Cortex of kidney (tissue), 1 donor: ENCODE measurements around the gene FBXW10B.
"Not testable (repeated sequence)": the region's sequence is repeated elsewhere in the genome, so short reads cannot be mapped to it uniquely, and the experiment has no call there.

ENCODE experiments used
- DNase-seq: peaks from one replicate; lab custom pipeline; 2025; lab: John Stamatoyannopoulos, UW

The FBXW10B gene

DNA sequence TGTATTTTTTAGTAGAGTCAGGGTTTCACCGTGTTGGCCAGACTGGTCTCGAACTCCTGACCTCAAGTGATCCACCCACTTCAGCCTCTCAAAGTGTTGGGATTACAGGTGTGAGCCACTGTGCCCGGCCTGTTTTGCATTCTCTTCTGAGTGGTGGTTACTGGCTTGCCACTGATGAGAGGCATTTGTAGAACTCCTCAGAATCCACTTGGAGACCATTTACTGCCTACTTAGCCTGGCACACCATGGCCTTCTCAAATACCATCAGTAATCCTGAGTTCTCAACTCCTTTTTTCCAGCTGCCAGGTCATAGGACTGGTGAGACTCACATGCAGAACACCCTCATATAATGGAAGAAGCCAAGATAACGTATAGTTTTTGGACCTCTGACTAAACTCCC is 22.5 kb upstream of the FBXW10B start:
- DNase-seq, result not testable (repeated sequence)

DNA sequence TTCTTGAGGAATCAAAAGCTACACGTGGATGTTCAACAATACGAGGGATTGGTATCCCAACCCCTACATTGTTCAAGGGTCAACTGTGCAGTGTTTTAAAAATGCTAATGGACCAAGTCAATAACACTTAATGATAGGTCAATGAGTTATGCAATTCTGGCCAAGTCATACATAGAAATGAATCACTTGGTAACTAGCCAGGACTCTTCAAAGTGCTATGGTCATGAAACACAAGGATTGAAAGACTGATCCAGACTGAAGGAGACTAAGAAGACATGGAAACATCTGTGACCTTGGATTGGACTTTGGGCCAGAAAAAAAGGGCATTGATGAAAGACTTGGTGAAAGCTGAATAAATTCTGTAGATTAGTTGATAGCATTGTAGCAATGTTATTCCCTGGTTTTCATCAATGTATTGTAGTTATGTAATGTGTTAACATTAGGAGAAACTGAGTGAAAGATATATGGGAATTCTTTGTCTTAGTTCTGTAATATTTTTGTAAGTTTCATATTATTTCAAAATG is 11.5 kb upstream of the FBXW10B start:
- not testable (repeated sequence) for DNase-seq

DNA sequence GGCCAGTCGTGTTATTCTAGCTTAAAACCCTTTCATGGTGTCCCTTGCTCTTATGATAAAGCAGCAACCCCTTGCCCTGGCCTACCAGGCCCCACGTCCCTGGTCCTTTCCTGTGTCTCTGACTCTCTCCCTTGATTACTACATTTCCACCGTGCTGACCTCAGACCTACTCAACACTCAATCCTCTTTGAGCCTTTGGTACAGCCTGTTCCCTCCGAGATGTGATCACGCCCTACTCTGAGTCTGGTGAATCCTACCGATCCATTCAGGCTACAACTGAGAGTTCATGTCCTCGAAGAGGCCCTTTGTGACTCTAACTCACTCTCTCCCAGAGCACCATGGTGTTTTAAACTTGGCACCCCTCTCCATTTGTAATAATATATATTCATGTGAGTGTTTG is 10.5 kb upstream of the FBXW10B start:
- DNase-seq, result not testable (repeated sequence)

DNA sequence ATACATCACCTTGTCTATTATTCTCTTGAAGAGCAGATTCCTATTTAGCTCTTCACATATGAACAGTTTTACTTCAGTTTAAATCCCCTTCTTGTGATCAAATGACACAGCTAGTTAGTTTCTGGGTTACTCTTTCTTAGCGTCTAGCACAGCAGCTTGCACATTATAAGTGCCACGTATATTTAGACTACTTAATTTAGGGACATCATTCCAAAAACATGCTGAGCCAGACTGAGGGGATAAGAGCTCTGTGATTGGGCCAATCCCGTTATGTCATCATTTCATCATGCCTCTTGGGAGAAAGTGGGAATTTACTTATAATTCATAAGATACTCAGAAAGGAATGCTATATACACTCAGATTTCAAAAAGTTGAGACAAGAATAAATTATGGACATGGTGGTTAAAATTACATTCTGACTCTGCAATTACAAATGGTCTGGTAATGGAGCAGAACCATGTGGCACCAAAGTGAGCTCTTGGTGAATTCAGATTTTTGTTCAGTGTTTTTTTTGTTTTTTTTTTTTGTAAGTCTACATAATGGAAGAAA is 4.2 kb upstream of the FBXW10B start:
- DNase-seq, result not testable (repeated sequence)

DNA sequence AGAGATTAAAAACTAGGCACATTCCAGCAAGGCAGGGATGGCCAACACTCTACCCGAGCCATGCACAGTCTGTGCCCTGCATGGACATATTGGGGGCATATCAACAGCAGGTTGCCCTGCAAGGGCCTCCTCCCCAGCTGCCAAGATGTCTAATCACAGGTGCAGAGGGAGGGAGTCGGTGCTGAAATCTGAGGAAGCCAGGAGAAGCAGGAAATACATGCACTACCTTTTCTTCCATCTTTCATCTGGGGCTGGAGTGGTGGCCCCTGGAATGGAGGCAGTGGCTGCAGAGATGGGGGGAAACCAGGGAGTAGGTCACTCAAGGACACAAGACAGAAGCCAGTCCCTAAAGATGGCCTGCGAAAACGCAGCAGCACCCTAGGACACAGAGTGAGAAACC is 3.8 kb upstream of the FBXW10B start:
- not testable (repeated sequence) for DNase-seq

DNA sequence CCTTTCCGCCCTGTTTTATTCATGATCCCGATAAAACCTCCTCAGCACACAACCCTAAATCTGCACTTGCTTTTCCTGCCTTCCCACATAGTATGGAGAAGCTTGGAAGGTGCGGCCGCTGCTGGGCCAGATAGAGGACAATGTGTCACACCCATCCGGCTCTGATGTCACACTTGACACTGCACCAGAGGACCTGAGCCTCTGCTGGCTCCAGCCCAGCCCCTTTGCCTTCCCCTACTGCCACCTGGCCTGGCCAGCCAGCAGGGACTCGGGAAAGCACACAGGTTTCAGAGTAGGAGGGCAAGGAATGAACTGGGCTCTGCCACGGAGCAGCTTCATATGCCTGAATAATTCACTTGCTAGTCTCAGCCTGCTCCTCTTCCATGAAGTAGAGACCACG is 2.6 kb upstream of the FBXW10B start:
- DNase-seq, result not testable (repeated sequence)

DNA sequence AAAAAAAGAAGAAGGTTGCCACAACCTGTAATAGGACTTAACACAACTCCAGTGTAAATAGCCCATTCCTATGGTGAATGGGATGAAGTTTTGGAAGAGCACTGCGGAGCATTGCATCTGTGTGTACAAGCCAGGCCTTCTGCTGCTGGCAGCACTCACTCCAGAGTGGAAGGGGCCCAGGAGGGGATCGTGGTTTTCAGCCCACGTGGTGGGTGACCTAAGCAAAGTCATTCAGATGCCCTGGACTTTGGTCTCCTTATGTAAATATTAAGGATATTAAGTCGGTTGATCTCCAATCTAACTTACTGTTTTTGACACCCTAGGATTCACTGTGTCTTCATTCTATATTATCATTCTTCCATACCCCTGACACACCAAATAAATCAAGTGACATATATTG is 2.7 kb downstream of the FBXW10B start:
- DNase-seq, result not testable (repeated sequence)

DNA sequence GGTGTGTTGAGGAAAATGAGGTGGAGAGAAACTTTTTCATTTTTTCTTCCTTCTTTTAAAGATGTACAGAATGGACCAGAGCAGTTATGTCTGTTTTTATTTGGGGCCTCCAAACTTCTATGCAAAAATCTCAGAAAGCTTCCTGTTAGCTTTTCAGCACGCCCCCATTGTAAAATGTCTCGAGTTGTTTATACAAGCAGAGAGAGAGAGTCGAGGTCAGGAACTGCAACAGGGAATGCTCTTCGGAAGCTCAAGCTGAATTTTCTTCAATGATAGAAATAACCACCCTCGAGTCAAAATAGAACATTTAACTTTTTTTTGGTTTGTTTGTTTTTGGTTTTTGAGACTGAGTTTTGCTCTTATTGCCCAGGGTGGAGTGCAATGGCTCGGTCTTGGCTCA is 3.7 kb downstream of the FBXW10B start:
- DNase-seq, result not testable (repeated sequence)

DNA sequence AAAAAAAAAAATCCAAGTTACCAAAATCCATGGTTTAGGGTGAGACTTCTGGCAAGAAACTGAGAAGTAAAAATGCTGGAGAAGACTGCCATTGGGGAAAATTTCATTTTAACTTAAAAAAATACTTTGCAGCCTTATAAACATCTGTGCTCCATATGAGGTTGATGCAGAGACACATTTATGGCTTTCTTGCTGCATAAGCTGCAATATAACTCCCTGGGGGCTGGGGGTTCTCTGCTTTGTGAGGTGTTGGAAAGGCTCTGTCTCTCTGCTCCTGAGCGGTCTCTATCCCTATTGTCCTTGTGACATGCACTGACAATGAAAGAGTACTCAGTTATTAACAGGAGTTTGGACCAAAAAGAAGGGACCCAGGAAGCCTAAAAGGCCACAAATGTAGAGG is 6.4 kb downstream of the FBXW10B start:
- DNase-seq, result not testable (repeated sequence)

DNA sequence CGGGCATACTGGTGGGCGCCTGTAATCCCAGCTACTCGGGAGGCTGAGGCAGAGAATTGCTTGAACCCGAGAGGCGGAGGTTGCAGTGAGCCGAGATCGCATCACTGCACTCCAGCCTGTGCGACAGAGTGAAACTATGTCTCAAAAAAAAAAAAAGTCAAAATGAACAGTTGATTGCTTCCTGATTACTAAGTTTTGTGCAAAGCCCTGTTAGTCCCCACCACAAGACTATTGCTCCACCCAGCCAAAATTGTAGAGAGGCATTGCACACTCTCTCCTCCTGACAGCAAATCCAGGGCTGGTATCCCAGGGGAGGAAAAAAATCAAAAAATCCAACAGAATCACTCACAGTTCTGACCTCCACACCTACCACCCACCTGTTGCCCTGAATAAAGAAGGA is 26.5 kb downstream of the FBXW10B start:
- not testable (repeated sequence) for DNase-seq

DNA sequence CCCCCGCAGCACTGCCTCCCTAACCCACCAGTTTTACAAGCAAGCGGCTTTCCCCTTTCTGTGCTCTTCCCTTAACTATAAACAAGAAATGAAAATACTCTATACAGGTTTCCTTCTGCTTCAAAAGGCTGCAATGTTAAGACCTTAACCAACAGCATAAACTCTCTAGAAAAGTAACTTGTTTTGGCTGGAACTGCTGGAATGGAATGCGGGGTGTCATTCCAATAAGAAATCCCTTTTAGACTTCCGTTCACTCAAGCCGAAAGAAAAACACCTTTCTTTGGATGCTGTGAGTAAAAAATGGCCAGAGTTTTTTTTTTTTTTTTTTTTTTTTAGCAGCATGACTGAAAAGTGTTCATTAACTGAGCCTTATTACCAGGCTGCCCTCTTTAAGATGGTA is 27.5 kb downstream of the FBXW10B start:
- not testable (repeated sequence) for DNase-seq

DNA sequence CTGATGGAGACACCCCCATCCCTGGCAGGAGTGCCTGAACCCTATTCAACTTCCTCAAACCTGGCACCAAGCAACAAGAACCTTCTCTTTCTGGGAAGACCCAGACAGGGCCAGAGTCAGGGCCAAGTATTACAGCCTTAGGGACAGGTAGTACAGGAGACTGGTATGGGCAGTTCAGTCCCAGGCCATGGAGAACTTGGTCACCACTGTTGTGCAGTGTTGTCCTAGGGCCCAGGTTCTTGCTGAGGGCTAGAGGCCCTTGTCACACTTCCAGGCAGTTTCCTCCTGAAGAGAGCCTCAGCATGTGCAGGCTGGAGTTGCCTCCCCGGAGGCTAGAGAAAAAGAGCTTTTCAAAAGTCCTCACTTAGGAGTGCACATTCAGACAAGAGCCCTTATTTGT is 28.7 kb downstream of the FBXW10B start:
- not testable (repeated sequence) for DNase-seq

DNA sequence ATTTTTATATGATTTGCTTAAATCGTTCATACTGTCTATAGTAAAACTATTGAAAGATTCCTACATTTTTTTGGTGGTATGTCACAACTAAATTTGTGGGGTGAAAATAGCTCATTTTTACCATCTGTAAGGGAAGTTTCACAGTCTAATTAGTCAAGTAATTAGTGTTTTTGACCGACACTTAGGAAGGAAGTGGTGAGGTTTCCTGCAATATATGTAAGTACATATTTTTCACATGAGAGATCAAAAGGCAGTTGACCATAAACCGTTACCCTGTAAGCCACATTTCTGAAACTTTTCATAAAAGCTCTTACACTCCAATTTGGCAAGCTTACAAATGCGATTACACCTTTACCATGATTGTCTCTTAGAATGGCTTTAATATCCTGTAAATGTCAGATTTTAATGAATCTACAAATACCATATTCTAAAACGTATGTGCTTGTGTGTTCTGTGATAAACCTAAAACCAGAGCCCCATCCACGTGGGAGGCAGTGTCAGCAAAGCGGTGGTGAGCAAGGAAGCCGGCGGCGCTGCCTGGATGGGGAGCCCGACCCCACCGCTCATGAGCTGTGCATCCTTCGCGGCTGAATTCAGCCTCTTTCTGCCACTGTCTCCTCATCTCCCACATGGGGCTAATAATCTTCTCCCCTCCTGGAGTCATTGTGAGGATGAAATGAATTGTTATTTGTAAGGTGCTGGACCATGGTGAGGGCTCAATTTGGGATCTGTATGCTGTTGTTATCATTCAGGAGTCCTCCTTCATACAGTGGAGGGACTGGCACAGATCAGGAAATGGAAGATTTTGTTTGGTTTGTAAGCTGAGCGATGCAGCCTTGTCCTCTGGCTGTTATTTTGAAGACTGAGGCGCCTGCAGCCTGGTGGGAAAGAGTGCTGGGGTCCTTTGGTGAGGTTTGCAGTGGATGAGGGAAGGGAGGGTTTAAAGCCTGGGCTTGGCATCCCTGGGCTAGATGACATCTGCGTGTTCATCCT is 29.7 kb downstream of the FBXW10B start:
- not testable (repeated sequence) for DNase-seq

DNA sequence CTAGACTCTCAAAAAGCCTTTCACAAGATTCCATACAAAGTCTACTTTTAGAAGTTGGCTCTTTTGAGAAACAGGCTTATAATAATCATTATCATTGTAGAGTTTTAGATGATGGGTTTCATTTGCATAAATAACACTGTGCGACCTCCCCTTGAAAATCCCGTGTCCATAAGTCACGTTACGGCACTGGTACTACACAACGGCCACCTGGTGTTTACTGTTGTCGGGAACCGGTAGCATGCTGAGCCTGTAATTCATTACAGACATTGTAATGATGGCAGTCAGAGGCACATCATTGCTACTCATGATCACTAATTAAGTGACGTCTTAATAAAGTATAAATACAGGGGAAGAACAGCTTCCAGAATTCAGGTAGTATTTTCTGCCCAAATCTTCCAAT is 31.5 kb downstream of the FBXW10B start:
- not testable (repeated sequence) for DNase-seq

DNA sequence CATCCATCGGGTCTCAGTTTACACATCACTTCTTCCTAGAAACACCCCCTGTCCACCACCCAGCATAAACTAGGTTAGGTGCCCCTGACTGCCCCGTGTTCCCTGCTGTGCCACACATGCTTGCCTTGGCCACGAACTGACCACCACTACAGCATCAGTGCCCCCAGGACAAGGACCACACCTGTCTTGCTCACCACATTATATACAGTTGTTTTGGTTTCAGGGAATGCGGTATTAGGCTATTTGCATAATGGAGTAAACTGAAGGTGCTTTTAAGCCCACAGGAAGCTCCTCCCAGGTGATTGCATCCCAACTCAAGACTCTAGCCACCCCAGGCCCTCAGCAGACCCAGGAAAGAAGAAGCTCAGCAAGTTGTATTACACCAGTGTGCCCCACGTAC is 36.2 kb downstream of the FBXW10B start:
- not testable (repeated sequence) for DNase-seq

DNA sequence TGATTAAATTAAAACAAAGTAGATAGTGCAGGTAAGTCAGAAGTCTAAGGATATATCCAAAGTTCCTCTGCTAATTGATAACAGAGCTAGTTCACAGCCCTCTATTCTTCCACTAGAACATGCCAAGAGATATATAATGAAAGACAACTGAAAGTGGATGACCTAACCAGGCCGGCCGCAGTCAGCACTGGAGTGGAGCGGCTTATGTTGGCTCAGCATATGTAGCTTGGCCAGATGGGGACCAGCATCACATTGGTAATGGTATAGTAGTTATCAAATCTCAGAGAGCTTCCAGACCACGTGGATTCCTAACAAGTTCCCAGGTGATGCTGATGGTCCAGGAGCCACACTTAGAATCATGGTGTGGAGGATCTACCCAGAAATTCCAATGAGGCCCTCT is 38.0 kb downstream of the FBXW10B start:
- not testable (repeated sequence) for DNase-seq

DNA sequence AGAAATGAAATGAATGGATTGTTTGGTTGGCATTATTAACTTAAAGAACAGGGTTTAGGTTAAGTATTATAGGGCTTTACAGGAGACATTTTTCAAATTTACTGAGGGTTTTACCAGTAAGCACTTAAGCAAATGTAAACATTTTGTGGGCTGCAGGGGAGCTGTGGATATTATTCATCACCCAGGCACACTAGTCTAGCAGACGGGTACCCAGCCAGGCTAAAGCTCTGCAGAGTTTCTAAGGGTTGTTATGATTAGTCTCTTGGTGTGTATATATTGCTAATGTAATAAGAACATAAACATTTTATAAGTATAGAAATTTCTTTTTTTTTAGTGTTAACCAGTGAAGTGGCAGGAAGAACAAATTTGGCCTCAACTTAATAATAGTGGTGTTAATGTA is 42.7 kb downstream of the FBXW10B start:
- DNase-seq, result not testable (repeated sequence)

DNA sequence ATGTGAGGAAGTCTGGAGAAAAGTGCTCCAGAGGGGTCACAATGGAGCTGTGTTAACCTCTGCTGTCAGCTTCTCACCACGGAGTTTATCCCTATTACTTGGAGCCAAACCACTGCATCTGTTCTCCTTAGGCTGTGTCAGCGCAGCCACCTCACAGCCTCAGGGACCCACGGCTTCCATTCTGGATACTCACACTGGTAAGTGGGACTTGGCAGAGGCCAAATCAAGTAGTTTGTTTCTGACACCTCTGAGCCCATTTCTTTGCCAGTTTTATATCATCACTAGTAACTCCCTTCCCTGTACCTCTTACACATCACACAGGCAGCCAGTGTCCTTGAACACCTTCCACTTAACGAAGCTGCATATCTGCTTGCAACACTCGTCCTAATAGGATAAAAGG is 44.8 kb downstream of the FBXW10B start:
- DNase-seq, result not testable (repeated sequence)

DNA sequence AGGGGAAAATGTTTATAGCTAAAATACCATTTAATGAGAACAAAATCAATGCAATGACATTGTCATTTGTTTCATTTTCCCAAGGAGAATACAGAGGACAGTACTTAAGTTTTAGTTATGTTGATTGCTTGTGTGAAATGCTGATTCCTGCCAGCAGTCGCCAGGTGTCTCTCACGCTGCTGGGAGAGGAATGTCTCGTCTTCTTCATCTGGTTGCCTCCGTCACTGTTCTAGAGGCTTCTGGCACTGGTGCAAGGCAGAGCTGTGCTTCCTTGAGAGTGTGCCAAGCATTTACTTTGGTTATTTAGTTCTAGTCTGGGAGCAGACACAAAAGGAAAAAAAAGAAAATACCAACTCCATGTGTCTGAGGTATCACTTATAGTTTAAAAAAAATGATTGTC is 45.6 kb downstream of the FBXW10B start:
- not testable (repeated sequence) for DNase-seq
